ENCODE measurements around the gene STRBP. TPM values are rescaled to one million over a fixed set of nuclear protein-coding genes. Genes with fewer than 3 reads are reported as not detected.

STRBP gene
- total RNA-seq, 1 experiment from 2014 or later: 96.3 TPM

DNA sequence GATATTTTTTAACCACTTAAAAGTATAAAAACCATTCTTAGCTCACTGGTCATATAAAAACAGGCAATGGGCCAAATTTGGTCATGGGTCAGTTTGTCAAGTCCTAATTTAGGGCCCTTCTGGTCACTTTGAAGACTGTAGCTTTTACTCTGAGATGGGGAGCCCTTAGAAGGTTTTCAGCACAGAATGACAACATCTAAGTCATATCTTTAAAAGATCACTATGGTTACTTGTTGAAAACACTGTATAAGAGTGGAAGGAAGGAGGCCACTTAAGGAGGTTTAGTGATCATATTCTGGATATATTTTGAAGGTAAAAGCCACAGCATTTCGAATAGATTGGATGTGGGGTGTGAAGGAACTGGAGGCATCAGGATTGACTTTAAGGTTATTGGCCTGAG, 76.7 kb downstream of the STRBP start:
- POLR2A ChIA-PET: no interaction called here

DNA sequence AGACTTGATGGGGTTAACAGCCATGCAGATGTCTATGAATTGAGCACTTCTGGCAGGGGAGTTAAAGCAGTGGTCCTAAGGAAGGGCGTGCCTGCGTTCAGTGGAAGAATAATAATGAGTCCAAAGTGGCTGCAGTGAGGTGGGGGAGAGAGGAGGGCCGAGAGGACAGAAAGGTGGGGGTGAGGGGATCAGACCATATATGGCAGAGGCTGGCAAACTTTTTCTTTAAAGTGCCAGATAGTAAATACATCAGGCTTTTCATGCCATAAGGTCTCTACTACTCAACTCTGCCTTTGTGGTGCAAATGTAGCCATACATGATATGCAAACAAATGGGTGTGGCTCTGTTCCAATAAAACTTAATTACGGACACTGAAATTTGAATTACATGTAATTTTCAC, 77.1 kb downstream of the STRBP start:
- H3K27me3 Mint-ChIP-seq (ENCODE audit: low read depth): no peaks in the 10 kb centered on the region
- DNase-seq (ENCODE audit: low spot score) (no peak), ATAC-seq (peak; percentile 71)
- peaks cover 9% of the 10 kb centered on the region for H3K36me3 Mint-ChIP-seq
- no peaks in the 10 kb centered on the region for H3K4me1 Mint-ChIP-seq
- POLR2A ChIA-PET: no interaction called here
- H3K27ac Mint-ChIP-seq: no peak overlapping the region
- TF ChIP-seq NFYB (CRISPR knock-in tag; conservative IDR thresholded peaks at IDR 0.05; ENCODE audit: low read depth) (no peak), ZNF396 (CRISPR knock-in tag; IDR thresholded peaks at IDR 0.05; ENCODE audit: borderline replicate concordance) (no peak), MYBL2 (CRISPR knock-in tag; IDR thresholded peaks at IDR 0.05) (no peak), GABPB1 (CRISPR knock-in tag; IDR thresholded peaks at IDR 0.05) (no peak), TEAD1 (CRISPR knock-in tag; IDR thresholded peaks at IDR 0.05) (no peak), ZNF121 (CRISPR knock-in tag; IDR thresholded peaks at IDR 0.05) (no peak), TCF7 (CRISPR knock-in tag; IDR thresholded peaks at IDR 0.05; ENCODE audit: low read depth) (no peak), ZNF317 (CRISPR knock-in tag; IDR thresholded peaks at IDR 0.05; ENCODE audit: borderline replicate concordance, low read depth) (no peak), SMAD3 (CRISPR knock-in tag; IDR thresholded peaks at IDR 0.05; ENCODE audit: borderline replicate concordance) (no peak), ZNF138 (CRISPR knock-in tag; conservative IDR thresholded peaks at IDR 0.05) (no peak)
- TF ChIP-seq, protein P1, sequence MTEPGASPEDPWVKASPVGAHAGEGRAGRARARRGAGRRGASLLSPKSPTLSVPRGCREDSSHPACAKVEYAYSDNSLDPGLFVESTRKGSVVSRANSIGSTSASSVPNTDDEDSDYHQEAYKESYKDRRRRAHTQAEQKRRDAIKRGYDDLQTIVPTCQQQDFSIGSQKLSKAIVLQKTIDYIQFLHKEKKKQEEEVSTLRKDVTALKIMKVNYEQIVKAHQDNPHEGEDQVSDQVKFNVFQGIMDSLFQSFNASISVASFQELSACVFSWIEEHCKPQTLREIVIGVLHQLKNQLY (CRISPR knock-in tag; IDR thresholded peaks at IDR 0.05): no peak
- TF ChIP-seq, protein P2, sequence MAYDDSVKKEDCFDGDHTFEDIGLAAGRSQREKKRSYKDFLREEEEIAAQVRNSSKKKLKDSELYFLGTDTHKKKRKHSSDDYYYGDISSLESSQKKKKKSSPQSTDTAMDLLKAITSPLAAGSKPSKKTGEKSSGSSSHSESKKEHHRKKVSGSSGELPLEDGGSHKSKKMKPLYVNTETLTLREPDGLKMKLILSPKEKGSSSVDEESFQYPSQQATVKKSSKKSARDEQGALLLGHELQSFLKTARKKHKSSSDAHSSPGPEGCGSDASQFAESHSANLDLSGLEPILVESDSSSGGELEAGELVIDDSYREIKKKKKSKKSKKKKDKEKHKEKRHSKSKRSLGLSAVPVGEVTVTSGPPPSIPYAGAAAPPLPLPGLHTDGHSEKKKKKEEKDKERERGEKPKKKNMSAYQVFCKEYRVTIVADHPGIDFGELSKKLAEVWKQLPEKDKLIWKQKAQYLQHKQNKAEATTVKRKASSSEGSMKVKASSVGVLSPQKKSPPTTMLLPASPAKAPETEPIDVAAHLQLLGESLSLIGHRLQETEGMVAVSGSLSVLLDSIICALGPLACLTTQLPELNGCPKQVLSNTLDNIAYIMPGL (CRISPR knock-in tag; IDR thresholded peaks at IDR 0.05): no peak
- CTCF ChIA-PET: no interaction called here
- peaks cover 5% of the 10 kb centered on the region for H3K9me3 Mint-ChIP-seq
- H3K4me3 Mint-ChIP-seq: no peak overlapping the region

More for the DNA sequence above, 76.7 kb downstream of the STRBP start:
- Mint-ChIP-seq H3K36me3 (peaks cover 9% of the 10 kb centered on the region), H3K9me3 (peaks cover 5% of the 10 kb centered on the region), H3K27ac (no peak overlapping the region), H3K27me3 (ENCODE audit: low read depth) (no peaks in the 10 kb centered on the region), H3K4me3 (no peak overlapping the region), H3K4me1 (no peaks in the 10 kb centered on the region)
- no peak for TF ChIP-seq PRRX2 (CRISPR knock-in tag; IDR thresholded peaks at IDR 0.05)
- DNase-seq (ENCODE audit: low spot score) (no peak), ATAC-seq (no peak)
- CTCF ChIA-PET: no interaction called here

DNA sequence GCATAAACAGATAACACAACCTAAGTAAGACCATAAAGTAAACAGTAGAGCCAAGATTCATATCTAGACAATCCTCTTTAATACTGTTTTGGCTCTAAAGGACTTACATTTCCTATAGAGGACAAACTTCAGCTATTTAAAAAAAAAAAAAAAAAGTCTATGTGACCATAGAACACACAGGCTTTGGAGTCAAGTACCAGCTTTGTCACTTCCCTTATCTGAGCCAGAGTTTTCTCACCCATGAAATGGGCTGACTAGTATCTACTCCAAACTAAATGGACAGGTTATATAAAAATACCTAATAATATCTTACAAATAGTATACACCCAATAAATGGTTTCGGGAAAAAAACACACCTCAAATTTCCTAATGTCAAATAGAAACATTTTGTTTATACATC, 81.3 kb downstream of the STRBP start:
- H3K4me3 Mint-ChIP-seq: no peak overlapping the region
- ChIA-PET POLR2A (interaction anchor here (0.6 kb wide), 1 partner anchor 65 kb away, joined by 3 read pairs; no protein-coding TSS in a partner anchor), CTCF (interaction anchor here (0.6 to 0.8 kb wide), 3 partner anchors 38 to 99 kb away, joined by 3 to 5 read pairs (median 5); no protein-coding TSS in a partner anchor)
- H3K4me1 Mint-ChIP-seq: peaks cover 21% of the 10 kb centered on the region
- no peak overlapping the region for H3K27ac Mint-ChIP-seq
- peaks cover 5% of the 10 kb centered on the region for H3K9me3 Mint-ChIP-seq
- no peak for TF ChIP-seq SMAD3 (CRISPR knock-in tag; IDR thresholded peaks at IDR 0.05; ENCODE audit: borderline replicate concordance)
- TF ChIP-seq NFYB (CRISPR knock-in tag; conservative IDR thresholded peaks at IDR 0.05; ENCODE audit: low read depth): no peak
- TF ChIP-seq TEAD4 (CRISPR knock-in tag; IDR thresholded peaks at IDR 0.05): no peak
- no peak for TF ChIP-seq ZNF317 (CRISPR knock-in tag; IDR thresholded peaks at IDR 0.05; ENCODE audit: borderline replicate concordance, low read depth)
- TF ChIP-seq, protein P2 (CRISPR knock-in tag; IDR thresholded peaks at IDR 0.05): no peak
- no peak for TF ChIP-seq EMX1 (CRISPR knock-in tag; IDR thresholded peaks at IDR 0.05)
- TF ChIP-seq, protein P3, sequence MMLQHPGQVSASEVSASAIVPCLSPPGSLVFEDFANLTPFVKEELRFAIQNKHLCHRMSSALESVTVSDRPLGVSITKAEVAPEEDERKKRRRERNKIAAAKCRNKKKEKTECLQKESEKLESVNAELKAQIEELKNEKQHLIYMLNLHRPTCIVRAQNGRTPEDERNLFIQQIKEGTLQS (CRISPR knock-in tag; conservative IDR thresholded peaks at IDR 0.05): no peak
- TF ChIP-seq, protein P4, sequence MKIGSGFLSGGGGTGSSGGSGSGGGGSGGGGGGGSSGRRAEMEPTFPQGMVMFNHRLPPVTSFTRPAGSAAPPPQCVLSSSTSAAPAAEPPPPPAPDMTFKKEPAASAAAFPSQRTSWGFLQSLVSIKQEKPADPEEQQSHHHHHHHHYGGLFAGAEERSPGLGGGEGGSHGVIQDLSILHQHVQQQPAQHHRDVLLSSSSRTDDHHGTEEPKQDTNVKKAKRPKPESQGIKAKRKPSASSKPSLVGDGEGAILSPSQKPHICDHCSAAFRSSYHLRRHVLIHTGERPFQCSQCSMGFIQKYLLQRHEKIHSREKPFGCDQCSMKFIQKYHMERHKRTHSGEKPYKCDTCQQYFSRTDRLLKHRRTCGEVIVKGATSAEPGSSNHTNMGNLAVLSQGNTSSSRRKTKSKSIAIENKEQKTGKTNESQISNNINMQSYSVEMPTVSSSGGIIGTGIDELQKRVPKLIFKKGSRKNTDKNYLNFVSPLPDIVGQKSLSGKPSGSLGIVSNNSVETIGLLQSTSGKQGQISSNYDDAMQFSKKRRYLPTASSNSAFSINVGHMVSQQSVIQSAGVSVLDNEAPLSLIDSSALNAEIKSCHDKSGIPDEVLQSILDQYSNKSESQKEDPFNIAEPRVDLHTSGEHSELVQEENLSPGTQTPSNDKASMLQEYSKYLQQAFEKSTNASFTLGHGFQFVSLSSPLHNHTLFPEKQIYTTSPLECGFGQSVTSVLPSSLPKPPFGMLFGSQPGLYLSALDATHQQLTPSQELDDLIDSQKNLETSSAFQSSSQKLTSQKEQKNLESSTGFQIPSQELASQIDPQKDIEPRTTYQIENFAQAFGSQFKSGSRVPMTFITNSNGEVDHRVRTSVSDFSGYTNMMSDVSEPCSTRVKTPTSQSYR (CRISPR knock-in tag; IDR thresholded peaks at IDR 0.05): no peak
- TF ChIP-seq ZNF232 (CRISPR knock-in tag; IDR thresholded peaks at IDR 0.05): no peak
- no peak for TF ChIP-seq GABPB1 (CRISPR knock-in tag; IDR thresholded peaks at IDR 0.05)
- TF ChIP-seq RORB (CRISPR knock-in tag; IDR thresholded peaks at IDR 0.05): no peak
- TF ChIP-seq KAT7 (CRISPR knock-in tag; IDR thresholded peaks at IDR 0.05; ENCODE audit: borderline replicate concordance): no peak
- TF ChIP-seq, protein P5, sequence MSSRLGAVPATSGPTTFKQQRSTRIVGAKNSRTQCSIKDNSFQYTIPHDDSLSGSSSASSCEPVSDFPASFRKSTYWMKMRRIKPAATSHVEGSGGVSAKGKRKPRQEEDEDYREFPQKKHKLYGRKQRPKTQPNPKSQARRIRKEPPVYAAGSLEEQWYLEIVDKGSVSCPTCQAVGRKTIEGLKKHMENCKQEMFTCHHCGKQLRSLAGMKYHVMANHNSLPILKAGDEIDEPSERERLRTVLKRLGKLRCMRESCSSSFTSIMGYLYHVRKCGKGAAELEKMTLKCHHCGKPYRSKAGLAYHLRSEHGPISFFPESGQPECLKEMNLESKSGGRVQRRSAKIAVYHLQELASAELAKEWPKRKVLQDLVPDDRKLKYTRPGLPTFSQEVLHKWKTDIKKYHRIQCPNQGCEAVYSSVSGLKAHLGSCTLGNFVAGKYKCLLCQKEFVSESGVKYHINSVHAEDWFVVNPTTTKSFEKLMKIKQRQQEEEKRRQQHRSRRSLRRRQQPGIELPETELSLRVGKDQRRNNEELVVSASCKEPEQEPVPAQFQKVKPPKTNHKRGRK (CRISPR knock-in tag; IDR thresholded peaks at IDR 0.05; ENCODE audit: borderline replicate concordance): no peak
- no peaks in the 10 kb centered on the region for H3K27me3 Mint-ChIP-seq (ENCODE audit: low read depth)
- ATAC-seq: no peak
- H3K36me3 Mint-ChIP-seq: peaks cover 9% of the 10 kb centered on the region
- no peak for DNase-seq (ENCODE audit: low spot score)
